HepG2 (cell line): Measurements from ENCODE around the gene MADD. TPM values are rescaled to one million over a fixed set of nuclear protein-coding genes. Genes with fewer than 3 reads are reported as not detected.

Experiments used
- CCDC6 ChIP-seq: sonication (generic); formaldehyde crosslinking; IDR thresholded peaks from 2 replicates; pipeline ENCODE4 v1.8.1; 2022; ENCODE audit warnings: mild to moderate bottlenecking, missing genetic modification reagents, moderate library complexity
- CENPT ChIP-seq: sonication (generic); formaldehyde crosslinking; IDR thresholded peaks from 2 replicates; pipeline ENCODE4 v1.8.0; 2022; ENCODE audit warnings: low read depth, mild to moderate bottlenecking, moderate library complexity, missing genetic modification reagents
- CREB1 ChIP-seq, 2 experiments: fragments of 450-650 bp in 1 of 2; IDR thresholded peaks; 2 replicates each; pipeline ENCODE4 v1.6.1; 2016 to 2017; ENCODE audit warnings: control low read depth in 1 of 2, mild to moderate bottlenecking in 1 of 2, missing compliant biosample characterization in 1 of 2, missing genetic modification characterization in 1 of 2
- E2F2 ChIP-seq: sonication (generic); formaldehyde crosslinking; IDR thresholded peaks from 2 replicates; pipeline ENCODE4 v1.4.0; 2020; ENCODE audit warnings: missing genetic modification reagents, borderline replicate concordance
- FIP1L1 ChIP-seq: fragments of 200-400 bp; formaldehyde crosslinking; IDR thresholded peaks from 2 replicates; pipeline ENCODE4 v1.6.1; 2018; ENCODE audit warnings: low read depth, mild to moderate bottlenecking, low read length, moderate library complexity, borderline replicate concordance; ENCODE audit not compliant: insufficient read depth
- NAIF1 ChIP-seq: sonication (generic); formaldehyde crosslinking; IDR thresholded peaks from 2 replicates; pipeline ENCODE4 v1.5.0; 2020; ENCODE audit warnings: mild to moderate bottlenecking, missing genetic modification reagents, borderline replicate concordance
- NFE2 ChIP-seq: sonication (generic); formaldehyde crosslinking; IDR thresholded peaks from 2 replicates; pipeline ENCODE4 v1.4.0; 2020; ENCODE audit warnings: missing genetic modification reagents
- NKX3-1 ChIP-seq: sonication (generic); formaldehyde crosslinking; IDR thresholded peaks from 2 replicates; pipeline ENCODE4 v1.5.0; 2020; ENCODE audit warnings: missing genetic modification reagents
- PRPF4 ChIP-seq: fragments of 200-400 bp; formaldehyde crosslinking; IDR thresholded peaks from 2 replicates; pipeline ENCODE4 v1.6.1; 2016; ENCODE audit warnings: low read length, low read depth; ENCODE audit not compliant: poor library complexity, severe bottlenecking
- RAD21 ChIP-seq: fragments of 450-650 bp; formaldehyde crosslinking; IDR thresholded peaks from 2 replicates; pipeline ENCODE4 v1.5.0; 2020; ENCODE audit warnings: mild to moderate bottlenecking
- SOX13 ChIP-seq, 3 experiments: fragments of 450-650 bp in 1 of 3; sonication (generic) in 1 of 3; formaldehyde crosslinking in 1 of 3; IDR thresholded peaks in 2 of 3; conservative IDR thresholded peaks in 1 of 3; 2 replicates each; pipeline versions ENCODE4 v1.5.0 to v1.6.1; 2016 to 2020; ENCODE audit warnings: antibody characterized with exemption in 1 of 3, mild to moderate bottlenecking in 1 of 3, missing compliant biosample characterization in 1 of 3, missing genetic modification reagents in 1 of 3, moderate library complexity in 1 of 3
- SOX5 ChIP-seq: IDR thresholded peaks from 2 replicates; pipeline ENCODE4 v1.6.1; 2016; ENCODE audit warnings: borderline replicate concordance
- TFDP2 ChIP-seq: sonication (generic); formaldehyde crosslinking; IDR thresholded peaks from 2 replicates; pipeline ENCODE4 v1.4.0; 2020; ENCODE audit warnings: missing genetic modification reagents
- THAP7 ChIP-seq: sonication (generic); formaldehyde crosslinking; IDR thresholded peaks from 2 replicates; pipeline ENCODE4 v1.8.1; 2023; ENCODE audit warnings: mild to moderate bottlenecking, missing genetic modification reagents
- ZBTB25 ChIP-seq: IDR thresholded peaks from 2 replicates; pipeline ENCODE4 v1.6.1; 2018; ENCODE audit warnings: missing genetic modification reagents
- ZNF180 ChIP-seq: sonication (generic); formaldehyde crosslinking; IDR thresholded peaks from 2 replicates; pipeline ENCODE4 v1.4.0; 2020; ENCODE audit warnings: low read depth, missing genetic modification reagents, borderline replicate concordance
- ZNF274 ChIP-seq: sonication (generic); formaldehyde crosslinking; IDR thresholded peaks from 2 replicates; pipeline ENCODE4 v1.5.1; 2020; ENCODE audit warnings: mild to moderate bottlenecking, missing genetic modification reagents
- ZNF30 ChIP-seq: sonication (generic); formaldehyde crosslinking; IDR thresholded peaks from 2 replicates; pipeline ENCODE4 v1.5.0; 2020; ENCODE audit warnings: mild to moderate bottlenecking, missing genetic modification reagents
- ZNF335 ChIP-seq: sonication (generic); formaldehyde crosslinking; IDR thresholded peaks from 2 replicates; pipeline ENCODE4 v1.4.0; 2020; ENCODE audit warnings: missing genetic modification reagents
- ZNF34 ChIP-seq: sonication (generic); formaldehyde crosslinking; IDR thresholded peaks from 2 replicates; pipeline ENCODE4 v1.4.0; 2020; ENCODE audit warnings: mild to moderate bottlenecking, missing genetic modification reagents, borderline replicate concordance
- ZNF576 ChIP-seq: sonication (generic); formaldehyde crosslinking; IDR thresholded peaks from 2 replicates; pipeline ENCODE4 v1.4.0; 2020; ENCODE audit warnings: mild to moderate bottlenecking, missing genetic modification reagents
- ZNF598 ChIP-seq: sonication (generic); formaldehyde crosslinking; IDR thresholded peaks from 2 replicates; pipeline ENCODE4 v1.5.1; 2020; ENCODE audit warnings: mild to moderate bottlenecking, missing genetic modification reagents, borderline replicate concordance
- ZNF816 ChIP-seq: sonication (generic); formaldehyde crosslinking; IDR thresholded peaks from 2 replicates; pipeline ENCODE4 v1.8.0; 2022; ENCODE audit warnings: missing genetic modification reagents, mild to moderate bottlenecking, borderline replicate concordance
- polyA plus RNA-seq, 8 experiments: library from polyadenylated mRNA; depleted of rRNA in 3 of 8; stranded (reverse) in 7 of 8; unstranded in 1 of 8; fragments of >200 nt; fragmentation: Illumina TruSeq in 4 of 8; extraction: Trizol in 4 of 8; gene quantifications; 2 replicates each; pipeline versions ENCODE4 v1.2.1 to v1.2.3, GENCODE V29; 2011 to 2016; ENCODE audit warnings: low read depth in 4 of 8, missing spikeins in 1 of 8, mixed read lengths in 1 of 8; ENCODE audit not compliant: insufficient read depth in 1 of 8
- total RNA-seq, 5 experiments: library from RNA; depleted of rRNA; stranded (reverse); fragments of >200 nt; fragmentation: Illumina TruSeq; extraction: Trizol; gene quantifications; 2 replicates each; pipeline ENCODE4 v1.2.3, GENCODE V29; 2016; ENCODE audit warnings: low read depth in 1 of 5

MADD gene
- total and polyA plus RNA-seq, 2 of the 13 experiments (the other 11 are each of a cell fraction or from before 2014, with no cell fraction given), result 18.0 to 29.2 TPM

GRCh38 chr11:47269002-47269828 lies 718 bp upstream of the MADD start (continued):
- TF ChIP-seq TFDP2 (no peak), CCDC6 (CRISPR knock-in tag) (peak; percentile 85; the same call in 1 of the 2 replicates), NFE2 (CRISPR knock-in tag) (no peak), NKX3-1 (CRISPR knock-in tag) (no peak), ZNF335 (CRISPR knock-in tag) (no peak), ZNF576 (CRISPR knock-in tag) (no peak), ZNF274 (CRISPR knock-in tag) (peak; percentile 20; the same call in 1 of the 2 replicates), ZNF816 (CRISPR knock-in tag) (no peak), FIP1L1 (no peak; the same call in 1 of the 2 replicates), SOX5 (CRISPR knock-in tag) (no peak), CREB1 (IDR thresholded peaks at IDR 0.05) (0 out of 2 replicates have a peak, but pooled peaks have one; percentile 2), CREB1 (CRISPR knock-in tag; IDR thresholded peaks at IDR 0.05) (peak; percentile 52), RAD21 (CRISPR knock-in tag) (no peak), THAP7 (no peak), SOX13 (IDR thresholded peaks at IDR 0.05) (no peak), SOX13 (CRISPR knock-in tag; conservative IDR thresholded peaks at IDR 0.05 in 1 of 2, IDR thresholded peaks at IDR 0.05 in 1 of 2) (no peak), ZNF180 (no peak), CENPT (no peak), E2F2 (CRISPR knock-in tag) (0 out of 2 replicates have a peak, but pooled peaks have one; percentile 70), NAIF1 (CRISPR knock-in tag) (peak; percentile 84; the same call in 1 of the 2 replicates), PRPF4 (peak; percentile 98), ZBTB25 (CRISPR knock-in tag) (peak; percentile 25; the same call in 1 of the 2 replicates), ZNF30 (no peak), ZNF34 (CRISPR knock-in tag) (no peak), ZNF598 (CRISPR knock-in tag) (no peak)
